ENCODE results near the gene CHST3. TPM values are rescaled to one million over a fixed set of nuclear protein-coding genes. Genes with fewer than 3 reads are reported as not detected.

Gene CHST3
- total RNA-seq, 1 experiment from 2014 or later, result 10.0 TPM

DNA sequence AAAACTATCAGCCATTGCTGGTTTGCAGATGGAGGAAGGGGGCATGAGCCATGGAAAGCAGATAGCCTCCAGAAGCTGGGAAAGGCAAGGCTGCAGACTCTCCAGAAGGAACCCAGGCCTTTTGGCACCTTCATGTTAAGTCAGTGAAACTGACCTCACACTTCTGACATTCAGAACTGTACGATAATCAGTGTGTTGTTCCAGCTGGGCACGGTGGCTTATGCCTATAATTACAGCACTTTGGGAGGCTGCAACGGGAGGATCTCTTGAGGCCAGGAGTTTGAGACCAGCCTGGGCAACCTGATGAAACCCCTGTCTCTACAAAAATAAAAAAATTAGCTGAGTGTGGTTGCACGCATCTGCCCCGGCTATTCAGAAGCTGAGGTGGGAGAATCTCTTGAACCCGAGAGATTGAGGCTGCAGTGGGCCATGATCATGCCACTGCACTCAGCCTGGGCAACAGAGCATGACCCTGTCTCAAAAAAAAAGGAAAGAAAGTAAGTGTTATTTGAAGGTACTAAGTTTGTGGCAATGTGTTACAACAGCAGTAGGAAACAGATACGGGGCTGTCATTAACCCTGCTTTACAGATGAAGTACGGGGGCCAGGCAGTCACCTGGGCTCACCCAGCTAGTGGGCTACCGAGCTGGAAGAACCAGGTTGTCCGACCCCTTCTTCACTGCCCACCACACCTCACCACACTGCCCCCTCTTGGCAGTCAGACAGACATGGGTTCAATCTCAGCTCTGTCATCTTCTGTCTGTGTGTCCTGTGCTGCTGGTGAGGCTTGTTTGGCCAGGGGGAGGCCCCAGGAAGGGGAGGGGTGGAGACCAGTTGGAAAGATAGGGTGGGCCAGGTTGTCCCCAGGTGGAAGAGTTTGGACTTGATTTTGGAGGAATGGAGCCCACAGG is 18.3 kb downstream of the CHST3 start:
- Histone ChIP-seq H3K36me3 (ENCODE audit: insufficient read depth, low read length, poor library complexity, severe bottlenecking) (no peaks in the 10 kb centered on the region), H3K27ac (ENCODE audit: low read depth, low read length, poor library complexity, severe bottlenecking) (no peak overlapping the region), H3K9me3 (ENCODE audit: low read depth, low read length, poor library complexity, severe bottlenecking) (no peaks in the 10 kb centered on the region), H3K27me3 (replicated peaks; ENCODE audit: insufficient read depth, low read depth, low read length, poor library complexity) (no peaks in the 10 kb centered on the region), H3K4me1 (ENCODE audit: insufficient read depth, low read length, poor library complexity, severe bottlenecking) (peaks cover 28% of the 10 kb centered on the region), H3K4me3 (ENCODE audit: low read depth, low read length, poor library complexity, severe bottlenecking) (no peak overlapping the region)
- no TSS peak for BruUV-seq (replicated peaks)
- CTCF ChIA-PET, result no interaction called here
- POLR2A ChIA-PET (ENCODE audit: low non-redundant PET), result no interaction called here
- intact Hi-C loops (cut with micrococcal nuclease; ENCODE audit: unreplicated experiment), result no loop called here
- no peak for TF ChIP-seq EZH2 (IDR thresholded peaks at IDR 0.05; ENCODE audit: borderline replicate concordance, low read depth, low read length, poor library complexity, severe bottlenecking)
- TF ChIP-seq, protein P1, sequence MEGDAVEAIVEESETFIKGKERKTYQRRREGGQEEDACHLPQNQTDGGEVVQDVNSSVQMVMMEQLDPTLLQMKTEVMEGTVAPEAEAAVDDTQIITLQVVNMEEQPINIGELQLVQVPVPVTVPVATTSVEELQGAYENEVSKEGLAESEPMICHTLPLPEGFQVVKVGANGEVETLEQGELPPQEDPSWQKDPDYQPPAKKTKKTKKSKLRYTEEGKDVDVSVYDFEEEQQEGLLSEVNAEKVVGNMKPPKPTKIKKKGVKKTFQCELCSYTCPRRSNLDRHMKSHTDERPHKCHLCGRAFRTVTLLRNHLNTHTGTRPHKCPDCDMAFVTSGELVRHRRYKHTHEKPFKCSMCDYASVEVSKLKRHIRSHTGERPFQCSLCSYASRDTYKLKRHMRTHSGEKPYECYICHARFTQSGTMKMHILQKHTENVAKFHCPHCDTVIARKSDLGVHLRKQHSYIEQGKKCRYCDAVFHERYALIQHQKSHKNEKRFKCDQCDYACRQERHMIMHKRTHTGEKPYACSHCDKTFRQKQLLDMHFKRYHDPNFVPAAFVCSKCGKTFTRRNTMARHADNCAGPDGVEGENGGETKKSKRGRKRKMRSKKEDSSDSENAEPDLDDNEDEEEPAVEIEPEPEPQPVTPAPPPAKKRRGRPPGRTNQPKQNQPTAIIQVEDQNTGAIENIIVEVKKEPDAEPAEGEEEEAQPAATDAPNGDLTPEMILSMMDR (conservative IDR thresholded peaks at IDR 0.05; ENCODE audit: low read depth, low read length), result peak; percentile 28; the same call in 1 of the 2 replicates
- DNase-seq (ENCODE audit: low spot score), result no peak

DNA sequence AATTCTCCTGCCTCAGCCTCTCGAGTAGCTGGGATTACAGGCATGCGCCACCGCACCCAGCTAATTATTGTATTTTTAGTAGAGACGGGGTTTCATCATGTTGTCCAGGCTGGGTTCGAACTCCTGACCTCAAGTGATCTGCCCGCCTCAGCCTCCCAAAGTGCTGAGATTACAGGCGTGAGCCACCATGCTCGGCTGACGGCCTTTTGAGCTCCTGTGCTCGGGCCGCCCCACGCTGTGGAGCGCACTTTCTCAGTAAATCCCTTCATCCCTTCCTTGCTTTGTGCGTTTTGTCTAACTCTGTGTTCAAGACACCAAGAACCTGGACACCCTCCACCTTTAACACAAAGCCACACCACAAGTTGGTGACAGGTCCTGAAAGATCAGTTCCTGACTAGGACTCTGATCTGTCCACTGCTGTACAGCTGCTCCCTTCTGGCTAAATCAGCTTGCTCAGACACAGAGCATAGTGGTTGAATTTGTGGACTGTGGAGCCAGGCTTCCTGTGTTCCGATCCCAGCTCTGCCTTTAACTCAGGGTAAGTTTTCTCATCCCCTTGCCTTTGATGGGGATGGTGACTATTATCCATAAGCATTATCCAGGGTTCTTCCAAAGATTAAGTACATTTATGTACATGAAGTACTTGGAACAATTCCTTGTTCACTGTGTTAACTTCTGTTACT is 20.1 kb downstream of the CHST3 start:
- CTCF ChIA-PET, result interaction anchor here (0.6 kb wide), 1 partner anchor 91 kb away, joined by 4 read pairs; no protein-coding TSS in a partner anchor
- intact Hi-C loops (cut with micrococcal nuclease; ENCODE audit: unreplicated experiment), result no loop called here

GRCh38 chr10:71984809-71985388 is 20.7 kb downstream of the CHST3 start:
- CTCF ChIA-PET, result interaction anchor here (0.6 kb wide), 1 partner anchor 92 kb away, joined by 4 read pairs; no protein-coding TSS in a partner anchor
- Histone ChIP-seq H3K4me1 (ENCODE audit: insufficient read depth, low read length, poor library complexity, severe bottlenecking) (peaks cover 23% of the 10 kb centered on the region), H3K9me3 (ENCODE audit: low read depth, low read length, poor library complexity, severe bottlenecking) (no peaks in the 10 kb centered on the region), H3K27ac (ENCODE audit: low read depth, low read length, poor library complexity, severe bottlenecking) (no peak overlapping the region), H3K4me3 (ENCODE audit: low read depth, low read length, poor library complexity, severe bottlenecking) (no peak overlapping the region), H3K27me3 (replicated peaks; ENCODE audit: insufficient read depth, low read depth, low read length, poor library complexity) (no peaks in the 10 kb centered on the region), H3K36me3 (ENCODE audit: insufficient read depth, low read length, poor library complexity, severe bottlenecking) (no peaks in the 10 kb centered on the region)
- intact Hi-C loops (cut with micrococcal nuclease; ENCODE audit: unreplicated experiment), result no loop called here
- DNase-seq (ENCODE audit: low spot score), result no peak
- POLR2A ChIA-PET (ENCODE audit: low non-redundant PET), result no interaction called here
- BruUV-seq (replicated peaks), result no TSS peak
- TF ChIP-seq, protein P1 (conservative IDR thresholded peaks at IDR 0.05; ENCODE audit: low read depth, low read length), result no peak
- no peak for TF ChIP-seq EZH2 (IDR thresholded peaks at IDR 0.05; ENCODE audit: borderline replicate concordance, low read depth, low read length, poor library complexity, severe bottlenecking)

More for the DNA sequence above, 20.1 kb downstream of the CHST3 start:
- Histone ChIP-seq H3K4me3 (ENCODE audit: low read depth, low read length, poor library complexity, severe bottlenecking) (no peak overlapping the region), H3K27me3 (replicated peaks; ENCODE audit: insufficient read depth, low read depth, low read length, poor library complexity) (no peaks in the 10 kb centered on the region), H3K36me3 (ENCODE audit: insufficient read depth, low read length, poor library complexity, severe bottlenecking) (no peaks in the 10 kb centered on the region), H3K27ac (ENCODE audit: low read depth, low read length, poor library complexity, severe bottlenecking) (no peak overlapping the region), H3K4me1 (ENCODE audit: insufficient read depth, low read length, poor library complexity, severe bottlenecking) (peaks cover 28% of the 10 kb centered on the region), H3K9me3 (ENCODE audit: low read depth, low read length, poor library complexity, severe bottlenecking) (no peaks in the 10 kb centered on the region)
- POLR2A ChIA-PET (ENCODE audit: low non-redundant PET), result no interaction called here
- TF ChIP-seq, protein P1 (conservative IDR thresholded peaks at IDR 0.05; ENCODE audit: low read depth, low read length), result no peak
- no peak for TF ChIP-seq EZH2 (IDR thresholded peaks at IDR 0.05; ENCODE audit: borderline replicate concordance, low read depth, low read length, poor library complexity, severe bottlenecking)
- no peak for DNase-seq (ENCODE audit: low spot score)
- no TSS peak for BruUV-seq (replicated peaks)

Data from A673 (cell line).